GM19463 (cell line): ENCODE results near the gene INSIG1.

Experiments used
- ATAC-seq: cut with Tn5 transposase; IDR thresholded peaks from one replicate; pipeline ENCODE4 v1.9.1; 2021; ENCODE audit warnings: mild to moderate bottlenecking, moderate library complexity; ENCODE audit not compliant: unreplicated experiment

INSIG1 gene

GRCh38 chr7:155297517-155298287 lies at the start of gene INSIG1:
Gene INSIG1 (plus strand): TSS chr7:155297878. CDS start chr7:155298286, 408 bp downstream.
- ATAC-seq = peak; percentile 55

GRCh38 chr7:155248366-155248756 lies 49.3 kb upstream of the INSIG1 start:
- no peak for ATAC-seq

- no peak for ATAC-seq
Observed at GRCh38 chr7:155251831-155252230, 45.8 kb upstream of the INSIG1 start.

GRCh38 chr7:155252444-155252887 lies 45.2 kb upstream of the INSIG1 start:
- ATAC-seq = no peak

GRCh38 chr7:155252892-155253501 lies 44.7 kb upstream of the INSIG1 start:
- ATAC-seq = no peak

- no peak for ATAC-seq
Observed at GRCh38 chr7:155254018-155254417, 43.7 kb upstream of the INSIG1 start.

GRCh38 chr7:155255071-155255470 lies 42.6 kb upstream of the INSIG1 start:
- ATAC-seq = no peak

GRCh38 chr7:155255621-155256020 lies 42.1 kb upstream of the INSIG1 start:
- ATAC-seq = no peak

- no peak for ATAC-seq
Observed at GRCh38 chr7:155256081-155256760, 41.5 kb upstream of the INSIG1 start.

- ATAC-seq = no peak
Observed at GRCh38 chr7:155256761-155257481, 40.8 kb upstream of the INSIG1 start.

- no peak for ATAC-seq
Observed at GRCh38 chr7:155257482-155258225, 40.0 kb upstream of the INSIG1 start.

GRCh38 chr7:155258226-155258560 lies 39.5 kb upstream of the INSIG1 start:
- ATAC-seq = no peak

- ATAC-seq = no peak
Observed at GRCh38 chr7:155259866-155260497, 37.7 kb upstream of the INSIG1 start.

GRCh38 chr7:155260498-155260872 lies 37.2 kb upstream of the INSIG1 start:
- ATAC-seq = no peak

- ATAC-seq = no peak
Observed at GRCh38 chr7:155261031-155261985, 36.4 kb upstream of the INSIG1 start.

- no peak for ATAC-seq
Observed at GRCh38 chr7:155262031-155262430, 35.6 kb upstream of the INSIG1 start.

- ATAC-seq = no peak
Observed at GRCh38 chr7:155263051-155263450, 34.6 kb upstream of the INSIG1 start.

GRCh38 chr7:155263581-155264143 lies 34.0 kb upstream of the INSIG1 start:
- ATAC-seq = no peak

- ATAC-seq = no peak
Observed at GRCh38 chr7:155265144-155265543, 32.5 kb upstream of the INSIG1 start.
